Upper lobe of left lung (tissue), 4 donors: Measurements from ENCODE around the gene KDM1A.

Experiments used
- CTCF ChIP-seq, 6 experiments: fragments of 450-650 bp in 4 of 6; fragments of 200-600 bp in 2 of 6; sonication (generic) in 2 of 6; IDR thresholded peaks; one replicate each; pipeline ENCODE4 v1.5.1; 2016 to 2019; ENCODE audit warnings: antibody characterized with exemption in 6 of 6
- EP300 ChIP-seq, 4 donors: sonication (generic); formaldehyde crosslinking; IDR thresholded peaks; one replicate each; pipeline ENCODE4 v1.5.1; 2017; ENCODE audit warnings: antibody characterized with exemption in 4 of 4, control low read depth in 2 of 4
- POLR2A ChIP-seq, 4 donors: fragments of 450-650 bp; IDR thresholded peaks; one replicate each; pipeline ENCODE4 v1.5.1; 2016 to 2017; ENCODE audit warnings: antibody characterized with exemption in 4 of 4, mild to moderate bottlenecking in 2 of 4
- POLR2AphosphoS5 ChIP-seq, 2 donors: sonication (generic); formaldehyde crosslinking; IDR thresholded peaks; one replicate each; pipeline ENCODE4 v1.5.1; 2017; ENCODE audit warnings: antibody characterized with exemption in 2 of 2

GRCh38 chr1:23097316-23097715, 78.0 kb downstream of the KDM1A start:
- no peak for TF ChIP-seq CTCF (IDR thresholded peaks at IDR 0.05)
- TF ChIP-seq EP300 (IDR thresholded peaks at IDR 0.05) = no peak
- no peak for TF ChIP-seq POLR2A (IDR thresholded peaks at IDR 0.05)
- TF ChIP-seq POLR2AphosphoS5 (IDR thresholded peaks at IDR 0.05) = no peak
